PC-3 (cell line): ENCODE results near the gene CALHM6. TPM values are rescaled to one million over a fixed set of nuclear protein-coding genes. Genes with fewer than 3 reads are reported as not detected.

Experiments used
- ATAC-seq: fragments of 200-7000 bp; cut with Tn5 transposase; 2 replicates; pipeline ENCODE4 v1.9.1; 2020; ENCODE audit warnings: mild to moderate bottlenecking, moderate library complexity
- BruUV-seq: library from RNA; stranded (reverse); fragments of 400-500 nt; replicated peaks from 2 replicates; lab custom pipeline; 2021; lab: Mats Ljungman, UMichigan
- CTCF ChIA-PET: fragments of 300-600 bp; sonication (Branson Sonifier 250); formaldehyde crosslinking; loops from one replicate; lab custom pipeline; 2022; ENCODE audit warnings: antibody characterized with exemption; lab: Charles Lee
- POLR2A ChIA-PET: fragments of 300-600 bp; sonication (Branson Sonifier 250); formaldehyde crosslinking; loops from one replicate; lab custom pipeline; 2022; ENCODE audit warnings: antibody characterized with exemption; ENCODE audit not compliant: unreplicated experiment; lab: Charles Lee
- DNase-seq: peaks from one replicate; pipeline ENCODE4 v3.0.0-alpha.2; 2015
- H2AFZ ChIP-seq: fragments of 300-600 bp; sonication (generic); 2 replicates; pipeline ENCODE4 v1.6.0; 2016; ENCODE audit warnings: antibody characterized with exemption, low read length
- H3F3A ChIP-seq: fragments of 300-600 bp; sonication (generic); one replicate; pipeline ENCODE4 v1.6.0; 2017; ENCODE audit warnings: antibody characterized with exemption, low read length, control low read depth, mild to moderate bottlenecking; ENCODE audit not compliant: unreplicated experiment
- H3K27ac ChIP-seq: fragments of 300-600 bp; sonication (generic); 2 replicates; pipeline ENCODE4 v1.5.1; 2016; ENCODE audit warnings: mild to moderate bottlenecking, low read length
- H3K27me3 ChIP-seq: fragments of 300-600 bp; sonication (generic); 2 replicates; pipeline ENCODE4 v1.6.1; 2016; ENCODE audit warnings: low read length, mixed read lengths
- H3K36me3 ChIP-seq: fragments of 300-600 bp; sonication (generic); 2 replicates; pipeline ENCODE4 v1.6.1; 2016; ENCODE audit warnings: low read depth, mixed run types, low read length, mixed read lengths
- H3K4me1 ChIP-seq: fragments of 300-600 bp; sonication (generic); 2 replicates; pipeline ENCODE4 v1.5.1; 2016; ENCODE audit warnings: low read length; ENCODE audit not compliant: insufficient read depth
- H3K4me2 ChIP-seq: fragments of 300-600 bp; sonication (generic); 2 replicates; pipeline ENCODE4 v1.6.0; 2016; ENCODE audit warnings: low read length
- H3K4me3 ChIP-seq: fragments of 300-600 bp; sonication (generic); 2 replicates; pipeline ENCODE4 v1.5.1; 2016; ENCODE audit warnings: mild to moderate bottlenecking, low read length, mixed read lengths
- H3K79me2 ChIP-seq: fragments of 300-600 bp; sonication (generic); 2 replicates; pipeline ENCODE4 v1.6.1; 2017; ENCODE audit warnings: low read length, mixed read lengths
- H3K9ac ChIP-seq: fragments of 300-600 bp; sonication (generic); 2 replicates; pipeline ENCODE4 v1.6.0; 2016; ENCODE audit warnings: mild to moderate bottlenecking, low read length
- H3K9me2 ChIP-seq: fragments of 300-600 bp; sonication (generic); replicated peaks from 2 replicates; pipeline ENCODE4 v1.6.1; 2016; ENCODE audit warnings: mixed run types, low read length, mixed read lengths
- H3K9me3 ChIP-seq: fragments of 300-600 bp; sonication (generic); 2 replicates; pipeline ENCODE4 v1.6.1; 2016; ENCODE audit warnings: low read length, mixed read lengths
- H4K20me1 ChIP-seq: fragments of 300-600 bp; sonication (generic); 2 replicates; pipeline ENCODE4 v1.6.1; 2016; ENCODE audit warnings: low read length, mixed read lengths
- EZH2 ChIP-seq: fragments of 300-600 bp; sonication (generic); IDR thresholded peaks from one replicate; pipeline ENCODE4 v1.6.1; 2017; ENCODE audit warnings: antibody characterized with exemption, mild to moderate bottlenecking, low read length; ENCODE audit not compliant: unreplicated experiment
- EZH2phosphoT487 ChIP-seq: fragments of 300-600 bp; sonication (generic); IDR thresholded peaks from 2 replicates; pipeline ENCODE4 v1.6.1; 2018; ENCODE audit warnings: mild to moderate bottlenecking, antibody characterized with exemption, low read length, borderline replicate concordance
- intact Hi-C: fragments of 100-400 bp; cut with micrococcal nuclease; formaldehyde crosslinking; loops from 2 replicates; pipeline ENCODE4 v1.9.0; 2023
- total RNA-seq: library from RNA; depleted of rRNA; stranded (reverse); fragments of >200 nt; gene quantifications from 2 replicates; pipeline ENCODE4 v1.2.3, GENCODE V29; 2014
- TF ChIP-seq, protein P1 (sequence below): fragments of 300-600 bp; sonication (generic); conservative IDR thresholded peaks from 2 replicates; pipeline ENCODE4 v1.5.1; 2017; ENCODE audit warnings: antibody characterized with exemption, low read depth, mild to moderate bottlenecking, low read length

CALHM6 gene
- total RNA-seq, 1 experiment from 2014 or later = not detected

GRCh38 chr6:116426551-116426950, 34.6 kb upstream of the CALHM6 start:
- Histone ChIP-seq H3K27me3 (no peaks in the 10 kb centered on the region), H3K9me2 (no peaks in the 10 kb centered on the region), H3F3A (no peaks in the 10 kb centered on the region), H3K4me1 (no peaks in the 10 kb centered on the region; the same call in 1 of the 2 replicates), H3K9ac (no peak overlapping the region), H4K20me1 (no peaks in the 10 kb centered on the region), H3K27ac (no peak overlapping the region), H3K36me3 (no peaks in the 10 kb centered on the region), H3K79me2 (no peaks in the 10 kb centered on the region), H3K4me3 (no peak overlapping the region), H2AFZ (no peak overlapping the region), H3K4me2 (no peak overlapping the region), H3K9me3 (no peaks in the 10 kb centered on the region)
- TF ChIP-seq EZH2 (no peak), EZH2phosphoT487 (no peak)
- TF ChIP-seq, protein P1, sequence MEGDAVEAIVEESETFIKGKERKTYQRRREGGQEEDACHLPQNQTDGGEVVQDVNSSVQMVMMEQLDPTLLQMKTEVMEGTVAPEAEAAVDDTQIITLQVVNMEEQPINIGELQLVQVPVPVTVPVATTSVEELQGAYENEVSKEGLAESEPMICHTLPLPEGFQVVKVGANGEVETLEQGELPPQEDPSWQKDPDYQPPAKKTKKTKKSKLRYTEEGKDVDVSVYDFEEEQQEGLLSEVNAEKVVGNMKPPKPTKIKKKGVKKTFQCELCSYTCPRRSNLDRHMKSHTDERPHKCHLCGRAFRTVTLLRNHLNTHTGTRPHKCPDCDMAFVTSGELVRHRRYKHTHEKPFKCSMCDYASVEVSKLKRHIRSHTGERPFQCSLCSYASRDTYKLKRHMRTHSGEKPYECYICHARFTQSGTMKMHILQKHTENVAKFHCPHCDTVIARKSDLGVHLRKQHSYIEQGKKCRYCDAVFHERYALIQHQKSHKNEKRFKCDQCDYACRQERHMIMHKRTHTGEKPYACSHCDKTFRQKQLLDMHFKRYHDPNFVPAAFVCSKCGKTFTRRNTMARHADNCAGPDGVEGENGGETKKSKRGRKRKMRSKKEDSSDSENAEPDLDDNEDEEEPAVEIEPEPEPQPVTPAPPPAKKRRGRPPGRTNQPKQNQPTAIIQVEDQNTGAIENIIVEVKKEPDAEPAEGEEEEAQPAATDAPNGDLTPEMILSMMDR = no peak
- ATAC-seq (no peak), DNase-seq (no peak)
- ChIA-PET CTCF (no interaction called here), POLR2A (no interaction called here)
- no TSS peak for BruUV-seq
- intact Hi-C loops = no loop called here

GRCh38 chr6:116429111-116429510, 32.1 kb upstream of the CALHM6 start:
- Histone ChIP-seq H3F3A (no peaks in the 10 kb centered on the region), H4K20me1 (no peaks in the 10 kb centered on the region), H3K4me2 (no peak overlapping the region), H3K36me3 (no peaks in the 10 kb centered on the region), H3K27ac (no peak overlapping the region), H3K4me3 (no peak overlapping the region), H2AFZ (no peak overlapping the region), H3K4me1 (no peaks in the 10 kb centered on the region; the same call in 1 of the 2 replicates), H3K9me2 (no peaks in the 10 kb centered on the region), H3K9me3 (no peaks in the 10 kb centered on the region), H3K79me2 (no peaks in the 10 kb centered on the region), H3K9ac (no peak overlapping the region), H3K27me3 (no peaks in the 10 kb centered on the region)
- POLR2A ChIA-PET = no interaction called here
- intact Hi-C loops = no loop called here
- DNase-seq = no peak
- ATAC-seq = no peak
- TF ChIP-seq EZH2phosphoT487 = no peak
- TF ChIP-seq, protein P1 = no peak
- no peak for TF ChIP-seq EZH2
- no TSS peak for BruUV-seq
- CTCF ChIA-PET = no interaction called here

DNA sequence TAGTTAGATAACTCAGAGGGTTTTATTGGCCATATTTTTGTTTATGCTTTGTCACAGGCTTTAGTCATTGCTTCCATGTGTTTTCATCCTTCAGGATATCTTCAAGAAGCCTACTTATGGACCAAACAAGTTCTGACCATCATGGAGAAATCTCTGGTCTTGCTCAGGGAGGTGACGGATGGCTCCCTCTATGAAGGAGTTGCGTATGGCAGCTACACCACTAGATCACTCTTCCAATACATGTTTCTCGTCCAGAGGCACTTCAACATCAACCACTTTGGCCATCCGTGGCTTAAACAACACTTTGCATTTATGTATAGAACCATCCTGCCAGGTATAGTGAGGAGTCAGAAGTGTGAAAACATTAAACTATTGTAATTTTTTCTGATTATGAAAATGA, 30.3 kb upstream of the CALHM6 start:
- H3F3A ChIP-seq = no peaks in the 10 kb centered on the region
- H3K27me3 ChIP-seq = no peaks in the 10 kb centered on the region
- ATAC-seq (no peak), DNase-seq (no peak)
- no peaks in the 10 kb centered on the region for H3K9me3 ChIP-seq
- no peak overlapping the region for H2AFZ ChIP-seq
- H3K9ac ChIP-seq = no peak overlapping the region
- POLR2A ChIA-PET = interaction anchor here (0.8 kb wide), 1 partner anchor 137 kb away, joined by 5 read pairs; no protein-coding TSS in a partner anchor
- no peaks in the 10 kb centered on the region for H4K20me1 ChIP-seq
- CTCF ChIA-PET = no interaction called here
- intact Hi-C loops = no loop called here
- BruUV-seq = no TSS peak
- no peak overlapping the region for H3K4me2 ChIP-seq
- no peaks in the 10 kb centered on the region for H3K36me3 ChIP-seq
- TF ChIP-seq EZH2 (no peak), EZH2phosphoT487 (no peak)
- TF ChIP-seq, protein P1 = no peak
- no peaks in the 10 kb centered on the region for H3K4me1 ChIP-seq
- H3K4me3 ChIP-seq = no peak overlapping the region
- H3K27ac ChIP-seq = no peak overlapping the region
- H3K9me2 ChIP-seq = no peaks in the 10 kb centered on the region
- no peaks in the 10 kb centered on the region for H3K79me2 ChIP-seq
